ENCODE measurements around the gene VPS9D1. TPM values are rescaled to one million over a fixed set of nuclear protein-coding genes. Genes with fewer than 3 reads are reported as not detected.
"Not testable (repeated sequence)": the region's sequence is repeated elsewhere in the genome, so short reads cannot be mapped to it uniquely, and the experiment has no call there.

VPS9D1 gene
- total RNA-seq, 1 donor from 2014 or later, result 17.3 TPM

DNA sequence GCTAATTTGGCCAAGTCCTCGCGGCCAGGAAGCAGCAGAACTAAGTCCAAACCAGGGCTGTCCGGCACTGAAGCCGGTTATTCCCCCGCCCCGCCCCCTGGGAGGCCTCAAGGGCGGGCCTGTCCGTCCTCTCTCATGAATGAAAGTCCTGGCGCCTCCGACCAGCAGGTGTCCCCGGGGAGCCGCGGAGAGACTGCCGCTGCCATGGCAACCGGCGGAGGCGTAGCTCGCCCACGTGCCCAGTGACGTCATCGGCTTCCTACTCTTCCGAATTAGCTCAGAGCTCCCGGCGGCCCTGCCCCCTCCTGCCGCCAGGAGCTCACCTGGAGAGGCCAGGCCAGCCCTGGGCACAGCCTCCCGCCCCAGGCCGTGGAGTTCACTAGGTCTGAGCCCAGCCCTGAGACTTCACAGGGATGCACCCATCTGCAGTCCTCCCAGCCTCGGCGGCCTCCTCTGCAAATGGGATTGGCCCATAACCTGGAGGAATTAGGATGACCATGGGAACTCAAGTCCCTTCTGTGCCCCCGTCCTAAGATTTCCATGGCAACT is 20.5 kb downstream of the VPS9D1 start:
- TF ChIP-seq, protein P1, sequence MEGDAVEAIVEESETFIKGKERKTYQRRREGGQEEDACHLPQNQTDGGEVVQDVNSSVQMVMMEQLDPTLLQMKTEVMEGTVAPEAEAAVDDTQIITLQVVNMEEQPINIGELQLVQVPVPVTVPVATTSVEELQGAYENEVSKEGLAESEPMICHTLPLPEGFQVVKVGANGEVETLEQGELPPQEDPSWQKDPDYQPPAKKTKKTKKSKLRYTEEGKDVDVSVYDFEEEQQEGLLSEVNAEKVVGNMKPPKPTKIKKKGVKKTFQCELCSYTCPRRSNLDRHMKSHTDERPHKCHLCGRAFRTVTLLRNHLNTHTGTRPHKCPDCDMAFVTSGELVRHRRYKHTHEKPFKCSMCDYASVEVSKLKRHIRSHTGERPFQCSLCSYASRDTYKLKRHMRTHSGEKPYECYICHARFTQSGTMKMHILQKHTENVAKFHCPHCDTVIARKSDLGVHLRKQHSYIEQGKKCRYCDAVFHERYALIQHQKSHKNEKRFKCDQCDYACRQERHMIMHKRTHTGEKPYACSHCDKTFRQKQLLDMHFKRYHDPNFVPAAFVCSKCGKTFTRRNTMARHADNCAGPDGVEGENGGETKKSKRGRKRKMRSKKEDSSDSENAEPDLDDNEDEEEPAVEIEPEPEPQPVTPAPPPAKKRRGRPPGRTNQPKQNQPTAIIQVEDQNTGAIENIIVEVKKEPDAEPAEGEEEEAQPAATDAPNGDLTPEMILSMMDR (conservative IDR thresholded peaks at IDR 0.05), result peak; percentile 74
- H3K27ac Mint-ChIP-seq, result peak overlapping the region; percentile 81

DNA sequence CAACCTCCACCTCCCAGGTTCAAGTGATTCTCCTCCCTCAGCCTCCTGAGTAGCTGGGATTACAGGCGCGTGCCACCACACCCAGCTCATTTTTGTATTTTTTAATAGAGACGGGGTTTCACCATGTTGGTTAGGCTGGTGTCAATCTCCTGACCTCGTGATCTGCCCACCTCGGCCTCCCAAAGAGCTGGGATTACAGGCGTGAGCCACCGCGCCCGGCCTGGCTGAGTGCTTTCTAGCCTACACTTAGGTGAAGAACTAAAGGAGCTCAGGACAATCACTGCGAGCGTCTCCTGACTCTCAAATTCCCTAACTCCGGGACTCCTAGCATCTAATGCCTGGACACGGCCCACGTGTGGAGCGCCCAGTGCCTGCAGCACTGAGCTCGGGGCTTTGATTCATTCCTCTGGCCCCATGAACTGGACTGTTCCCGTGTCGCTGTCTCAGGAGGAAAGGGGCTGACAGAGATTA is 21.0 kb downstream of the VPS9D1 start:
- not testable (repeated sequence) for H3K4me1 Mint-ChIP-seq (ENCODE audit: unreplicated experiment); H3K27me3 Mint-ChIP-seq; H3K36me3 Mint-ChIP-seq; H3K9me3 Mint-ChIP-seq; DNase-seq (ENCODE audit: extremely low spot score, unreplicated experiment)
- peak overlapping the region; percentile 81 for H3K27ac Mint-ChIP-seq
- H3K4me3 Mint-ChIP-seq, result peak overlapping the region; percentile 80

More for the DNA sequence above, 20.5 kb downstream of the VPS9D1 start:
- Mint-ChIP-seq H3K4me3 (peak overlapping the region; percentile 80), H3K27me3 (no peaks in the 10 kb centered on the region), H3K36me3 (peaks cover 5% of the 10 kb centered on the region), H3K4me1 (ENCODE audit: unreplicated experiment) (peaks cover 9% of the 10 kb centered on the region), H3K9me3 (no peaks in the 10 kb centered on the region)
- peak; percentile 98 for DNase-seq (ENCODE audit: extremely low spot score, unreplicated experiment)

DNA sequence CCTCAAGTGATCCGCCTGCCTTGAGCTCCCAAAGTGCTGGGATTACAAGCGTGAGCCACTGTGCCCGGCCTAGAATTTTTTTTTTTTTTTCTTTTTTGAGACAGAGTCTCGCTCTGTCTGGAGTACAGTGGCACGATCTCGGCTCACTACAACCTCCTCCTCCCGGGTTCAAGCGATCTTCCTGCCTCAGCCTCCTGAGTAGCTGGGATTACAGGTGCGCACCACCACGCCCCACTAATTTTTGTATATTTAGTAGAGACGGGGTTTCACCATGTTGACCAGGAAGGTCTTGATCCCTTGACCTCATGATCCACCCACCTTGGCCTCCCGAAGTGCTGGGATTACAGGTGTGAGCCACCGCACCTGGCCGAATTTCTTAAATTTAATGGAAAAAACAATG is 22.0 kb downstream of the VPS9D1 start:
- H3K4me1 Mint-ChIP-seq (ENCODE audit: unreplicated experiment); DNase-seq (ENCODE audit: extremely low spot score, unreplicated experiment); H3K36me3 Mint-ChIP-seq; H3K27me3 Mint-ChIP-seq; H3K9me3 Mint-ChIP-seq: not testable (repeated sequence)
- H3K4me3 Mint-ChIP-seq, result peak overlapping the region; percentile 27
- peak overlapping the region; percentile 25 for H3K27ac Mint-ChIP-seq

DNA sequence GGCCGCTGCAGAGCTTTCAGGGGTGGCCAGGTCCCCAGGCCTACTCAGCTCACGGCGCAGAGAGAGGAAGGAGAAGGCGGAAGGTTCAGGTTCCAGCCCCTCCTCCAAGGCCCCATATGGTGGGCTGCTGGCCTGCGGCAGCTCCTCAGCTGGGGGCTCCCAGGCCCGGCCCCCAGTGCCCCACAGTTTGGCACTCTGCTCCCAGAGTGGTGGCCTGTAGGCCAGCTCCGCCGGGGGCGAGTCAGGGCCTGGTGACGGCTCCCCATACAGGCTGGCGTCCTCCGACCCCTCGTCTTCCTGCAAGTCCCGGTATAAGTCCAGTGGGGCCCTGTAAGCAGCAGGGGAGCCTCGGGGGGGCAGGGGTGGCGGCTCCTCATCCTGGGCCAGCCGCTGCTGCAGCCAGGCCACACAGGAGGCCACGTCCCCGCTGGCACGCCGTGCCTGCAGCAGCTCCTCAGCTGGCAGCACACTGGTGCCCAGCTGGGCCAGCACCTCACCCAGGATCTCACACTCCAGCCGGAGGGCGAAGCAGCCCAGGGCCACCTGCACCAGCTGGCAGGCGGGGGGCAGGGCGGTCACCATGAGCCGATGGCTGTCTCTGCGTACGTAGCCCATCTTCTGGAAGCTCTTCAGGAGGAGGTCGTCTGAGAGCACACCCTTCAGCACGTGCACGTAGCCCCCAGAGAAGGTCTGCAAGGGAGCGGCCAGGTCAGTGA is 22.9 kb downstream of the VPS9D1 start:
- Mint-ChIP-seq H3K4me3 (no peak overlapping the region), H3K36me3 (peaks cover 5% of the 10 kb centered on the region), H3K27me3 (no peaks in the 10 kb centered on the region), H3K27ac (no peak overlapping the region), H3K9me3 (no peaks in the 10 kb centered on the region), H3K4me1 (ENCODE audit: unreplicated experiment) (peaks cover 9% of the 10 kb centered on the region)
- TF ChIP-seq, protein P1 (conservative IDR thresholded peaks at IDR 0.05), result no peak
- no peak for DNase-seq (ENCODE audit: extremely low spot score, unreplicated experiment)

DNA sequence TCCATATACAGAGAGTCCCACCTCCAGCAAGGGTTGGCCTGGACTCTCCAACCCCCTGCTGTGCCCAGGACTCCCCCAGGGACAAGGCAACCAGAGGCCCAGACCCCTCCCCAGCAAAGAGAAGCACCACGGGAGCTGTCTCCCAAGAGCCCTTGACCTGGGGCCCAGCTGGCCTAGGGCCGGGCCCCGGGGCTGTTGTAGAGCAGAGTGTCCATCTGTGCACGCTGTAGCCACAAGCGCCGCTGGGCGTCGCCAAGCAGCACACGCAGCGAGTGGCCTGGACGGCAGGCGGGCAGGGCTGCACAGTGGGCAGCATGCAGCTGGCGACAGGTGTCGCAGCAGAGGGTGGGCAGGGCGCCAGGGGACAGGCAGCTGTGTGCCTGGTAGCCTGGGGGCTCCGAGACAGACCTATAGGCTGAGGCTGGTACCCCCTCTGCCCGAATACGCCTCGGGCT is 23.5 kb downstream of the VPS9D1 start:
- no peak for DNase-seq (ENCODE audit: extremely low spot score, unreplicated experiment)
- Mint-ChIP-seq H3K9me3 (no peaks in the 10 kb centered on the region), H3K27ac (no peak overlapping the region), H3K27me3 (no peaks in the 10 kb centered on the region), H3K4me1 (ENCODE audit: unreplicated experiment) (peaks cover 9% of the 10 kb centered on the region), H3K36me3 (peaks cover 5% of the 10 kb centered on the region), H3K4me3 (no peak overlapping the region)
- TF ChIP-seq, protein P1 (conservative IDR thresholded peaks at IDR 0.05), result no peak

DNA sequence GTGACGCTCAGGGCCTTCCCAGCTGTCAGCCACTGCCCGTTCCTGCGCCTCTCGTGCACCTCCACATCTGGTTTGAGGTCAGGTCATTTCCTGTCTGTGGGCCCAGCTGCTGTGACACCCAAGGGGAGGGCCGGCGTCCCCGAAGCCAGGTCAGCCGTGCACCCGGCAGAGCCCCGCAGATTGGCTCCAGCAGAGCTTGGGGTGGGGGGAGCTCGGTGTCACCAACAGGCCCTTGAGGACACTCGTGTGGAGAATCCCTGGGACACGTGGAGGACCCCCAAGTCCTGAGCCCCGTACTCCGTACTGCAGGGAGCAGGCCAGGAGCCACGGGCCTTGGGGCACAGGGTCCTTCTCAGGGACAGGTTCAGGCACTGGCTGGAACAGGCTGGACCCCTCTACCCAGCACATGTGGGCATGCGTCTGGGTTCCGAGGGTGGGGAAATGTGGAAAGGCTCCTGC is 24.0 kb downstream of the VPS9D1 start:
- no peaks in the 10 kb centered on the region for H3K27me3 Mint-ChIP-seq
- no peak for DNase-seq (ENCODE audit: extremely low spot score, unreplicated experiment)
- no peaks in the 10 kb centered on the region for H3K9me3 Mint-ChIP-seq
- H3K27ac Mint-ChIP-seq, result no peak overlapping the region
- TF ChIP-seq, protein P1 (conservative IDR thresholded peaks at IDR 0.05), result no peak
- peaks cover 9% of the 10 kb centered on the region for H3K4me1 Mint-ChIP-seq (ENCODE audit: unreplicated experiment)
- peaks cover 5% of the 10 kb centered on the region for H3K36me3 Mint-ChIP-seq
- H3K4me3 Mint-ChIP-seq, result no peak overlapping the region
